IPS-15b (cell line): ENCODE data around the gene GPC3.

Experiments used
- H3K27me3 ChIP-seq: one replicate; pipeline ENCODE4 v1.6.1; 2013; ENCODE audit warnings: low read length; ENCODE audit not compliant: control insufficient read depth, insufficient read depth
- H3K36me3 ChIP-seq: one replicate; pipeline ENCODE4 v1.6.1; 2013; ENCODE audit warnings: low read length; ENCODE audit not compliant: control insufficient read depth, insufficient read depth
- H3K4me1 ChIP-seq: one replicate; pipeline ENCODE4 v1.6.1; 2013; ENCODE audit warnings: mild to moderate bottlenecking, low read length; ENCODE audit not compliant: control insufficient read depth, insufficient read depth
- H3K4me3 ChIP-seq: one replicate; pipeline ENCODE4 v1.5.1; 2013; ENCODE audit warnings: low read depth, low read length
- H3K9ac ChIP-seq: one replicate; pipeline ENCODE4 v1.6.1; 2013; ENCODE audit warnings: low read depth, mild to moderate bottlenecking, low read length
- H3K9me3 ChIP-seq: one replicate; pipeline ENCODE4 v1.6.1; 2013; ENCODE audit warnings: mild to moderate bottlenecking, low read length; ENCODE audit not compliant: control insufficient read depth, insufficient read depth

Gene GPC3

DNA sequence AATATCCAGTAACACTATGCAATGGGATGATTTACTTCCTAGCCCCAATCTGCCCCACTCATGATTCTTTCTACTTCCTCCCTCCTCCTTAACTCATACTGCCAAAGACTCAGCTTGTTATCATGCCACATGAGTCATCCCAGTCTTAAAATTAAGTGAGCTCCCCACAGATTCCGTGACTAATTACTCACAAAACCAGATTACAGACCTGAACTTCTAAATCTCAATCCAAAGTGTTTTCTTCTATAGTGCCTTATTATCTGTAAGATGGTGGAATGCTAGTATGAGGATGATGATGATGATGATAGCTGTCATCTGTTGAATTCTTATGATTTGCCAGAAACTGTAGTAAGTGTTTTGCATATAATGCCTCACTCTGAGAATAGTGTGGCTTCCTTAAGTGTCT is 27.7 kb upstream of the GPC3 start:
- H3K9me3 ChIP-seq, result no peaks in the 10 kb centered on the region
- H3K27me3 ChIP-seq, result no peaks in the 10 kb centered on the region
- H3K4me1 ChIP-seq, result peaks cover 3% of the 10 kb centered on the region
- no peak overlapping the region for H3K4me3 ChIP-seq
- no peak overlapping the region for H3K9ac ChIP-seq
- H3K36me3 ChIP-seq, result no peaks in the 10 kb centered on the region

DNA sequence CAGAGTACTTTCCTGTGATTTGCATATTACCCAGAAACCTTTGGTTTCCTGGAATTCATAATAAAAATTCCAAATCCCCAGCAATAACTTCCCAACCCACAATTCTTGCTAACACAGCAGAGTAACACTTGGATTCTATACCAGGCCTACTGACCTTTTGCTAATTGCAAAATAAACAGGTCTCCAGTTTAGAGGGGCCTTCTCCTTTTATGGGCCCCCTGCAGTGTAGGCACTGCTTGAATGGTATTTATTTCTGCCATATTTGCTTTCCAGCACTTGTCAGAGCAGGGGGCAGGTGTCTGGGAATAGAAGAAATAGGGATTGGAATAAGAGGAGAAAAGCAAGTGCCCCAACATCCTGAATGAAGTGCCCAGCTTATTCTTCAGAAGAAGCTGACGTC is 25.3 kb upstream of the GPC3 start:
- no peak overlapping the region for H3K4me3 ChIP-seq
- no peaks in the 10 kb centered on the region for H3K36me3 ChIP-seq
- peaks cover 8% of the 10 kb centered on the region for H3K4me1 ChIP-seq
- H3K27me3 ChIP-seq, result no peaks in the 10 kb centered on the region
- no peak overlapping the region for H3K9ac ChIP-seq
- no peaks in the 10 kb centered on the region for H3K9me3 ChIP-seq

DNA sequence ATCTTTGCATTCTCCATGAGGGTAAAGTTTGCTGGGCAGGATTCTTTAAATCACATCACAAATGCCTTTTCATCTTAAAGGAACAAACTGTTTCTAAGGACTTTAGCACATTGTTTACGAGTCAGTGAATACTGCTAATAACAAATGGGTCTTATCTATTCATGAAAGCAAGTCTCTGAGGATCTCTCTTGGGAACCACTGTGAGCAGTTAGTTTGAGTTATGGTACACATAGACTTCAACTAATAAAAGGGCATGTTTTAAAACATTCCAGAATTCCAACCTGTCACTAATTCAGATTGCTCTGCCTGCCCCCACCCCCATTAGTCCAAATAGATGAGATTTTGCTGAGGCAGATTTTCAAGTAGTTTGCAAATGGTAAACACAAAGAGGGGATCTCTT is 22.3 kb upstream of the GPC3 start:
- Histone ChIP-seq H3K9ac (no peak overlapping the region), H3K27me3 (no peaks in the 10 kb centered on the region), H3K9me3 (no peaks in the 10 kb centered on the region), H3K4me1 (peaks cover 5% of the 10 kb centered on the region), H3K36me3 (no peaks in the 10 kb centered on the region), H3K4me3 (no peak overlapping the region)

GRCh38 chrX:134006484-134007161 is 21.2 kb upstream of the GPC3 start:
- H3K4me3 ChIP-seq, result no peak overlapping the region
- no peaks in the 10 kb centered on the region for H3K9me3 ChIP-seq
- no peak overlapping the region for H3K9ac ChIP-seq
- H3K27me3 ChIP-seq, result no peaks in the 10 kb centered on the region
- no peaks in the 10 kb centered on the region for H3K36me3 ChIP-seq
- peaks cover 5% of the 10 kb centered on the region for H3K4me1 ChIP-seq

GRCh38 chrX:134004084-134004483 is 18.7 kb upstream of the GPC3 start:
- H3K27me3 ChIP-seq, result no peaks in the 10 kb centered on the region
- no peaks in the 10 kb centered on the region for H3K36me3 ChIP-seq
- H3K9ac ChIP-seq, result no peak overlapping the region
- H3K4me3 ChIP-seq, result no peak overlapping the region
- no peaks in the 10 kb centered on the region for H3K9me3 ChIP-seq
- H3K4me1 ChIP-seq, result peaks cover 12% of the 10 kb centered on the region

- Histone ChIP-seq H3K4me3 (no peak overlapping the region), H3K9ac (no peak overlapping the region), H3K27me3 (no peaks in the 10 kb centered on the region), H3K4me1 (peaks cover 12% of the 10 kb centered on the region), H3K9me3 (no peaks in the 10 kb centered on the region), H3K36me3 (no peaks in the 10 kb centered on the region)
These were observed 17.7 kb upstream of the GPC3 start for GRCh38 chrX:134002921-134003615.

GRCh38 chrX:134000260-134001245 is 15.2 kb upstream of the GPC3 start:
- H3K36me3 ChIP-seq, result no peaks in the 10 kb centered on the region
- no peak overlapping the region for H3K9ac ChIP-seq
- no peaks in the 10 kb centered on the region for H3K9me3 ChIP-seq
- H3K4me3 ChIP-seq, result no peak overlapping the region
- H3K27me3 ChIP-seq, result no peaks in the 10 kb centered on the region
- H3K4me1 ChIP-seq, result peaks cover 6% of the 10 kb centered on the region

GRCh38 chrX:133999031-133999705 is 13.8 kb upstream of the GPC3 start:
- Histone ChIP-seq H3K9ac (no peak overlapping the region), H3K4me3 (no peak overlapping the region), H3K9me3 (no peaks in the 10 kb centered on the region), H3K36me3 (no peaks in the 10 kb centered on the region), H3K4me1 (peaks cover 6% of the 10 kb centered on the region), H3K27me3 (no peaks in the 10 kb centered on the region)

GRCh38 chrX:133995759-133996158 is 10.4 kb upstream of the GPC3 start:
- Histone ChIP-seq H3K4me1 (peaks cover 6% of the 10 kb centered on the region), H3K36me3 (no peaks in the 10 kb centered on the region), H3K4me3 (no peak overlapping the region), H3K9ac (no peak overlapping the region), H3K9me3 (no peaks in the 10 kb centered on the region), H3K27me3 (no peaks in the 10 kb centered on the region)

DNA sequence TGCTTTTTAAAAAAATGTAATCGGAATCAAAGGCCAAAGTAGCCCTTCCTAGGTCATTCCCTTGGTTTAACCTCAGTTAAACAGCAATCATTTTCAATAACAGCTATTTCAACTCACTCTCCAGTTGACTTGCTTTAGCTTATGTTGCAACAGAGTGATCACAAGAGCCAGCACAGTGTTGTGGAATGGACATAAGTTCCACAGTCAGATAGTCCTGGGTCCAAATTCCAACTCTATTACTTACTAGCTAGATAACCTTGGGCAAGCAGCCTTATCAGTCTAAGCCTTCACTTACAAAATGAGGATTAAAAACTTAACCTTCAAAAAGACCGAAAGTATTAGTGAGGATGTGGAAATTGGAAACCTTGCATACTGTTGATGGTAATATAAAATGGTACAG is 9.2 kb upstream of the GPC3 start:
- H3K9me3 ChIP-seq, result no peaks in the 10 kb centered on the region
- H3K4me3 ChIP-seq, result no peak overlapping the region
- peaks cover 5% of the 10 kb centered on the region for H3K4me1 ChIP-seq
- H3K36me3 ChIP-seq, result no peaks in the 10 kb centered on the region
- H3K9ac ChIP-seq, result no peak overlapping the region
- no peaks in the 10 kb centered on the region for H3K27me3 ChIP-seq

DNA sequence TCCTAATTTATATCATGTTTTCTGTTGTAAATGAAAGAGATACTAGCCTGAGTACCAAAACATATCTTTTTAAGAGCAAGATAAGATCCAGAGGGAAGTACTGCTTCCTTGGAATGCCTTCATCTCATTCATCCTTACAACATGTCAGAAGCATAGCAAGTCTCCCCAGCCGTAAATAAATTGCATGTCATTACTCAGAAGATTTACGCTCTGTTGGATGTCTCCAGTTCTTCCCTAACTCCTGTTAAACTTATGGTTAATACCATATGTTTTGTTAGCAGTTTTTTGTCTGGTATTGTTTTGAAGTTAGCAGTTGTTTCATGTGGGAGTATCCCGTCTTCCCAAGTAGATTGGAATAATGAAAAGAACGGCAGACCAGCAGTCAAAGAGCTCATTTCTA is 7.5 kb upstream of the GPC3 start:
- H3K36me3 ChIP-seq, result no peaks in the 10 kb centered on the region
- H3K9me3 ChIP-seq, result no peaks in the 10 kb centered on the region
- H3K9ac ChIP-seq, result no peak overlapping the region
- H3K27me3 ChIP-seq, result no peaks in the 10 kb centered on the region
- peaks cover 15% of the 10 kb centered on the region for H3K4me1 ChIP-seq
- no peak overlapping the region for H3K4me3 ChIP-seq
